Embryonic facial prominence (tissue), 1 donor: ENCODE results near the gene EBF3.

ENCODE experiments used
- DNase-seq: peaks from one replicate; pipeline ENCODE4 v3.0.0-alpha.2; 2016; ENCODE audit errors: extremely low spot score

EBF3 gene

DNA sequence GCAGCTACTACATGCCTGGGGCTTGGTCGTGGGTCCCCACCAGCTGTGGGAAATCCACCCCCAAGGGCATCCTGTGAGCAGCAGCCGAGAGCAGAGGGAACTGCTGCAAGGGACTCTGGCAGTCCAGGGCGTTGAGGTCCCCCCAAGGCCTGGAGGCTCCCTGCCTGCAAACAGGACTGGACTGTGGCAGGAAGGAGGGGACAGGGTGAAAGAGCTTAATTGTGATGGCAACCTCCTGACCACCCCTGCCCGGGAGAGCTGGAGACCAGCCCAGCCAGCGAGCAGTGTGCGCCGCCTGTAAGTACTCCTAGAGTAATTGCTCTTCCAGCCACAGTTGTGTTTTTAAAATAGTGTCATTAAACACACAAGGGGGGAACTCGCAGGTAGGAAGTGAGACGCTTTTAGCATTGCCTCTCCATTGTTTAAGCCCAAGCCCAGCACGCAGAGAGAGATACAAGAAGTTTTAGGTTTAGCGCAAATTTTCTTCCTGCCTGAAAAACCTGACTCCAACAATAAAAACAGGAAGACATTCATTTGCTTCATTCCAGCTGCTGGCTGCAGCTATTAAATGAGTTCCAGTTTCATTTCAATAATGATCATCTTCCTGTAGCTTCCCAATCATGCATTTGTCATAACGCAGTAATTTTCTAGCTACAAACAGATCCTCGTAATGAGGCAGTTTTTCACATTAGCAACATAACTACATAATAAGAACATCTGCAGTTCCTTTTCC is 111.1 kb downstream of the EBF3 start:
- no peak for DNase-seq

DNA sequence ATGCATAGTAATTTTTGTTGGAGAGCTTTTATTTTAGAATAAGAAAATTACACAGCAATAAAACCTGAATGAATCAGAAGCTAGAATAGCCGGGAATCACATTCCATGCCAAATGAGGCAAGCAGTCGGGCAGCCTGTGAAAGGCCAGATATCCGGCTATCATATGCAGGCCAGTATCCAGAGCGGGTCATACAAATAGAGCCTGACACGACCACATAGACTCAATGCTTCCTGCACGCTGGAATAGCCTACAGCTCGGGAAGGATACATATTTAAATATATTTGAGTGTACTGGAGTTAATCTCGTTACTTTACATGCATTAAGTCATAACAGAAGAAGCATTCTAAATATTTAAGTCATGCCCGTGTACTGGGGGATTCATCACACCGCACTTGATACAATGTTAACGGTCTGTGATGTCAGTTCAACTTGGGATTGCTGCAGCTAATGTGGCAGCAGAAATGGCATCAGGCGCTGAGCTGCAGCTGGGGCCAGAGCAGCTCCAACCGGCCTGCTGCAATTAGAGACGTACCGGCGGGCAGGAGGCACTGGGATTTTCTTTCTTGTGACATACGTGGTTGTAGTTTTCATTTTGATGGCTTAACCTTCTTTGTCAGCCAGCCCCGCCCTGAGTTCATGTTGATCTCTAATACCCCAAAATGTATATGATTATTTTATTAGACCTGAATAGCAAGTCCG is 112.0 kb downstream of the EBF3 start:
- no peak for DNase-seq

DNA sequence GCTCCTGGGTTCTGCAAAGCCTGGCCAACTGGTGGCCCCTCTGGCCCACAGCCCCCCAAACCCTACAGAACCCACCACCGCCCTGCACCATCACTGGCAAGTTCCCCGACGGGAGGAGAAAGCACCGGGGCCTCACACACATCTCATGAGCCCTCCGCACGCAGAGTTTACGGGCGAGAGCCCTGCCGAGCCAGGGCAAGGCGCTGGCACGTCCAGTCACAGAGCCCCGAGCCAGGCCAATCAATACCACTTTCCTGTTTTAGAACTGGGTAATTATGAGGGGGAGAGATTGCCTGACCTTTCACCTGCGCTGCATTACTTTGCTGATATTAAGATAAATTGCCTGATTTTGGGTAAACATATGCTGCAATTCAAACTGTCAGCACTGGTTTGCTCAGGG is 113.3 kb downstream of the EBF3 start:
- no peak for DNase-seq

DNA sequence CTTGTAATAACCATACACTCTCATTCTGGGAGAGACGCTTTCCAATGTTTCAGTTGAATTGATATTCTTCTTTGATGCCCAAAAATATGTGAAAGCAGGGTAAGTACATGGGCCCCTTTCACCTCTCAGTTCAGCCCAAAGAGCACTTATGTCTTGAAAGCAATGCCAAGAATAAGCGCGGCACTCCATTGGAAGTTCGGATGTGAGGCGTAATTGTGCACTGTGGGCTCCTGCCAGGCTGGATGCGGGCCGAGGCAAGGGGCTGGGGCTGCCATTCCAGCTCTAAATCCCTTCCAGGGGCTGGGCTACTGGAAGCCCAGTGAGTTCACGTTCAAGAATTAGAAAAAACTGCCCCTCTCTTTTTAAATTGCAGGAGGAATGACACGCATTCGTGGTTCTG is 113.8 kb downstream of the EBF3 start:
- no peak for DNase-seq

DNA sequence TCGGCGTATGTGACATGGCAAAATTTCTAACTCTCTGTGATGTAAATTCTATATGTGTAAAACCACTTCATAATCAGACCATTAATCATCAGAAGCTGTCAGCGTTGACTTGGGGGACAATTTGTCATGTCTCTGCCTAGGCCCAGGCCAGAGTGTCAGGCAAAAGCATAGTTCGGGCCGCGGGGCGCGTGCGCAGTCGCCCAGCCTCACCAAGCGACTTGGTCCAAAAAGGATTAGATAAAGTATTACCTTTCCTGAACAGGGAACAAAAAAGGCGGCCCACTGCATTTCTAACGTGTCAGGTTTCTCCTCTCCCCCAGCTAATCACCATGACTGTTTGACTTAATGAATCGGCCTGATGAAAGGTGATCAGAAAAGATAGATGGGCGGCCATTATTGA is 114.2 kb downstream of the EBF3 start:
- DNase-seq = no peak

DNA sequence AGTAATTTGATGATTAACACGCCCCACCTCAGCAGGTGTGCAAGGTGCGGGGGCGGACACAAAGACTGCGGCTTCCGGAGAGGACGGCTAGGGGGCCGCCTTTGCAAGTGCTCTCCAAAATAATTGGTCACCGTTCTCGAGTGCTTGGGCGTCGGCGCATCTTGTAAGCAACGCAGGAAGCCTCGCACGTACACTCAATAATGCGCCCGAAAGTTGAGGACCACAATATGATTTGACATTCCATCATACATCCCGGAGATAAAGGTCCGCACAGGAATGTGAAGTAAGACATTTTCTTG is 114.7 kb downstream of the EBF3 start:
- no peak for DNase-seq

DNA sequence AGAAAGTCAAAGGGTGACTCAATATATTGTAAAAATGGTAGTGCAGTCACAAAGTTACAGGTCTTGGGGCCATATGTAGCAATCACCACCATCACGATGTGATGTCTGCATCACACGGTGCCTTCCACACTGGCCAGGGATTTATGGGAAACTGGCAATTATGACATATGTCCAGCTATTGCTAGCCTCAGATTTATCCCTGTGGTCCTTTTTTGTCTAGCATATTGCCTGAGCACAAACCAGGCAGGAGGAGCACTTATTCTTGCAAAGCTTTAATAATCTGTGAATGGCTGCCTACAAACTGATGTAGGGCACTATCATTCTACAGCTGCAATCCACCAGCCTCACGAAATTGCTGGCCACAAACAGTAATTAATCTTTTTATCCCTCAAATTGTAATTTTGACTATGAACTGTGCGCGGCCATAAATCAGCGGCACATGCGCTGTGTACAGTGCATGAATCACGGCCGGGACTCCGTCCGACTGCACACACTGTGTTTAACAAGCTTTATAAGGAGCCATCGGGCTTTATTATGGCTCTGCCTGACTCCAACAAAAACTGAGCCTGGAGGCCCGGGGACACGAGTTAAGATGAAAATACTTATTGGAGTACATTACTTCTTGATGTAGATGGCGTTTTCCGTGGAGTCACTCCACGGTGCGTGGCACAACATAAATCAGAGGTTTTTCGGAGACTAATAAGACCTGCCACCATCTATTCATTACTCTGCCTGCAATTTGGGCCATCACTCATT is 115.2 kb downstream of the EBF3 start:
- DNase-seq = no peak

DNA sequence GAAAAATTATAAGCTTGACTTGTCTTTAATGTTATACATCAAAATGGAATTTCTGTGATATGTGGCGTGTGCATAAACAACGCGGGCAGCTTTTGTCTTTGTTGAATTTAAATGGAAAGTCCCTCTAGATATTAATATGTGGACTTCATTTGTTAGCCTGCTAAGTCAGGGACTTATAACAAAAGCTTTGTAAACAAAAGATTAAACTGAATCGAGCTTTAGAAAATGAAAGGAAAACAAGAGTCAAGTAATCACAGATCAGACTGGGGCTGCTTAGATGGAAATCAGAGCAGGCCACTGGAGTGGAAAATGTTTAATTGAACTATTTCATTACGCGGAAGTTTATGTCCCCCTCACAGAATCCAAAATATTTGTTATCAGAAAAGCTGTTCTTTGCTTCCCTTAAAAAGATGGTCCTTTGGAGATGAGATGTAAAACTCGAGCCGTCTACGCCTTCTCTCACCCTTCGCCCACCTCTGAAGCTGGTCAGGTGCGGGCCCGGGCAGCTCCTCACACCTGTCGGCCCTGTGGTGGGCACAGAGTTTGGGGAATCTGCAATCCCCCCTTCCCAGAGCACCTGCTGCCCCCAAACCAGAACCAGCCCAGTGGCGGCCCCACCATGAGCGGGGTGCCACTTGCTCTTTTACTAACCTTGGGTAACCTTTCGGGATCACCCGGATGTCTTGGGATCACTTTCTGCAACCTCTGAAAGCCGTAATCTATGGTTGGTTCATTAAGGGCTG is 116.2 kb downstream of the EBF3 start:
- DNase-seq = no peak

DNA sequence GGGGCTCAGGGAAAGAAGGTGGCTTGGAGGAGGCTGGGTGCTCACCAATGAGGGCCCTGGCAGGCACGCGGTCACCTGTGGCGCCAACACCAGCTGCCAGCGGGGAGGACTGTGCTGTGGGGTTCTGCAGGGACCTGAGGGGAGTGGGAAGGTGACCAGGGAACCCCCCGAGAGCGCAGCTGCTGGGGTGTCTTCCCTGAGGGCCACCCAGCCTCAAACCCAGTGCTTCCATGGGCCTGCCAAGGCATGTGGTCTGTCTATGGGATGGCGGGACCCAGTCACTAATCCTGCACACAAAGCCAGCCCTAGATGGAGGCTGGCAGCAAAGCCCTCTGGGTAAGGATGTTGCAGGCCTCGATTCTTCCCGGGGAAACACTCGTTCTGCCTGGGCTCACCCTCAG is 117.1 kb downstream of the EBF3 start:
- DNase-seq = no peak

DNA sequence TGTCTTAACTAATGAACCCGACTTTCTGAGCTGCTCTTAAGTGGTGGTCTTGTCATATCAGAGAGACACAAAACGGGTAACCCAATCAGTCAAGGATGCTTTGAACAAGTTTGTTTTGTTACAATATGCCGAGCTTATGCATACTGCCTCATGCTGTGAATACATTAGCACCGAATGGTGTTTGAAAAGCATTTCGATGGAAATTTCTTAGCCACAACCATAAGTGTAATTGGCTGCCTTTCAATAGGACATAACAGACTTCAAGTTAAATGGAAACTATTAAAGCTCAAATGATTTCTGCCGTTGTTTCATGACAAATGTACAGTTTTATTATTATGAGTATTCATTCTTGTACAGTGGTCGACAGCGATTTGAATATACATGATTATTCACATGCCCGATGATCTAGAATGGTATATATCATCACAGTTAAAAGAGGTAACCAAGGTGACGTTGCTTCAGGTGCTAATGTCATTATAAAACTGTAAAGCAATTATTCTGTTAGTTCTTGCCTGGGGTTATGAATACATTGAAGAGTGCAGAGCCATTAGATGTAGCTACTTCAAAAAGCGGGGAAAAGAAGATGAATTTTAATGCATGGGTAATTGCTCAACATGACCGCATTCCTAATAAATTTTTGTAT is 118.8 kb downstream of the EBF3 start:
- no peak for DNase-seq

DNA sequence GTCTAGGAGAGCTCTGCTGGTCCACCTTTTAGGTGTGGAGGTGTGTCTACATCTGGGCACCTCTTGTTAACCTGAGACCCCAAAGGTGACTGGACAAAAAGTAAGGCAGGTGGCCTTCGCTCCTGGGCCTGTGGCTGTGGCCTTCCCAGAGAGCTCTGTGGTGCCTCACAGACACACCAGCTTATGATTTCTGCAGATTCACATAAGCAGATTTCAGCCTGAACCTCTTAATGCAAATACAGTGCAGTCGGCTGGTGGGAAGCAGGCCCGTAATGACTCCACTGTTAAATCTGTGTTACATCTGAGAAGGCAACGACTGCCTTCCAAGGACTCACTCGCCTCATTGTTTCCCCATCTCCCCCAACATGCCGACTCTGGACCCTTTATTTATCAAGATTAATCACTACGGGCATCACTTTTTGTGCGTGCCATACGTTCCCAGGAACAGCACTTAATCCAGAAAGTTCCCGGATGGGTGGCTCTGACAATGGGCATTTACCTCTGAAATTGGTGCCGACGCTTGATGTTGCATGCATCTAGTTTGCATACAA is 119.8 kb downstream of the EBF3 start:
- DNase-seq = no peak

DNA sequence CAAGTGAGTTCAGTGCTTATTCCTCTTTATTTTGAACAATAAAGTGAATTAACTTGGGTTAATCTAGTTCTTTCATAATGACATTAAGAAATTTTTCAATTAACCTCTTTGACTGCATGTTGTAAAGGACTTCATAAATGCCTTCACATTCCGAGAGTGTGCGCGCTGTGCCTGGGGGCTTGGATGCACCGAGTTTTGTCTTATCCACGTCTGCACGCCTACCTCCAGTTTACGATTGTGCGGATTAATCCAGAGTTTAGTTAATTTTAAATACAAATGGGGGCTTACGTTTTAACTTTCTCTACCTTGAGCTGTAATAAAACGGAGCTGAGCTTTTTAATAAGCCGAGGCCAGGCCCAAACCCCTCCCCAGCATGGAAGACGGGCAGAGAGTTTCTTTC is 120.4 kb downstream of the EBF3 start:
- no peak for DNase-seq

DNA sequence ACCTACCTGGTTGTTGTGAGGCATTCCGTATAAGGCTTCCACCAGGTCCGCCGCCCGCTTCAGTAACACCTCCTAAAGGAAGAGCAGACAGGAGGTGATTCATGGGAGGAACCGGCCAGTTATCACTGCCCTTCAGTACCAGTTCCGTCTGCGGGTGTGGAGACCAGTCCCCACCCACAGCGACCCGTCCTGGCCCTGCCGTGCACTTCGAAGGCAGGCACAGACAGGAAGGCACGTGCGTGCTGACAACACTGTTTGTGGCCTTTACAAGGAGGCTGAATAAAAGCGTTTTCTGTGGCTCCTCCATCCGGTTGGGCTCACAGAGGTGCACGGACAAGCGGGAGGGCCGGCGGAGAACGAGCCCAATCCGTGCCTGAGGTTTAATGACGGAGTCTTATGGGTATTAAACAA is 120.9 kb downstream of the EBF3 start:
- DNase-seq = no peak

DNA sequence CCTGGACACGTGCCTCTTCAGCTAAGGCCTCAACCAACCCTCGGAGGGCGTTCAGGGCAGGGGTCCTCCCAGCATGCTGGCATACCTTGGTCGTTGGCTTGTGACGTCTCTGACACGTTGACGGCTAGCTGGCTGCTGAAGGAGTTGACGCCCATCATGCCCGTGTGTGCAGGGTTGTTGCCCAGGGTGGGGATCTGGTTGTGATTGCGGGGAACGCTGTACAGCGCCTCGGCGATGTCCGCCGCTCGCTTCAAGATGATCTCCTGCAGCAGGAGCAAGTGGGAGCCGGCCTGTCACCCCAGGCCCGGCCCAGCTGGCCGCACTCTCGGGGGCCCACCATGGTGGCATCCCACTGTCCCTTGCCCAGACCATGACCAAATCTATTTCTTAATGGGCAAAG is 122.0 kb downstream of the EBF3 start:
- DNase-seq = no peak

DNA sequence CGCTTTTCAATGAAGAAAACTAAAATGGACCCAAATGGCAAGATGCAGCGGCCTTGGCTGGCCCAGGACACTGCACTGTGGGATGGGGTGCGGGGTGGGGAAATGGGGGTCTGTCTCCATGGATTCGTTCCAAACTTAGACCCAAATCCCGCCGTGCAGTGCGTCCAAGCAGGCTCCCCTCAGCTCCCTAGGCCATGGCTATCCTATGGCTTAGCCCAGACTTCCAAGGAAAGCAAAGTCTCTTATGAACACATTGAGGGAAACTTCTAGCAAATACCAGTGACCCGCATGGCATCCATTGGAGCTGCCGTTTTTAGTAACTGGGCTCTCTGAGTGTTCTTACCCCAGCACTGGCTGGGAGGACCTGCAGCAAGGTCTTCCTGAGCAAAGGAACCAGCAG is 122.5 kb downstream of the EBF3 start:
- no peak for DNase-seq

DNA sequence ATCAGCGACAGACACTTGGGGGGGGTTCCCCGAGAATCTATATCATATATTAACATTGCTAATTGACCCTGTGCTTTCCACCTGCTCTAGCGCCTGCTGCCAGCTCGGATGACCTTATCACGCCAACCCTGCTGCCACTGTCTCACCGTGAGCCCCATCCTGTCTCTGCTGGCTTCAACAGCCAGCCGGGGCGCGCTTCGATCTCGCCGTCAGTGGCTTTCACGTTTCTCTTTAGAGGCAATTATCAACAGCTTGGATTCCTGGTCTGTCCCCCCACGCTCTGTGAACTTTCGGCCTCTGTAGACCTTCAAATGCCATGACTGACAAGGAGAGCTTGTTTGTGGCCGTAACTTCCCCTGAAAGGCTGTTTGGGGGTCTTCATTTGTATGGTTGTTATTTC is 123.0 kb downstream of the EBF3 start:
- no peak for DNase-seq

DNA sequence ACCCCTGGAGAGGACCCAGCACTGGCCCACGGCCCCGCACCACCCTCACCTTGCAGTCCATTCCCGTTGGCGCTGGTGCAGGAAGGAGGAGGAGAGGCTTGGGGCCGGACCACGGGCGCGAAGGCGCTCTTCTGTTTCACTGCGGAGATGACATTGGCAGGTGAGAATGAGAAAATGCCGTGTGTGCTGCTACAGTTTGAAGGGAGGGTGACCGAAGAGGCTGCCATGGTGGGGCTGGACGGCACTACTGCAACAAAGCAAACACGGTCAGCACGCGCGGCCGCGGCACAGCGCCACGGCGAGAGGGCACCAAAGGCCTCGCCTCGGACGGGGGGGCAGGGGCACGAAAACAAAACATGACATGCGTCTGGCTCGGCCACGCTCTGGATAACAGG is 123.9 kb downstream of the EBF3 start:
- no peak for DNase-seq

DNA sequence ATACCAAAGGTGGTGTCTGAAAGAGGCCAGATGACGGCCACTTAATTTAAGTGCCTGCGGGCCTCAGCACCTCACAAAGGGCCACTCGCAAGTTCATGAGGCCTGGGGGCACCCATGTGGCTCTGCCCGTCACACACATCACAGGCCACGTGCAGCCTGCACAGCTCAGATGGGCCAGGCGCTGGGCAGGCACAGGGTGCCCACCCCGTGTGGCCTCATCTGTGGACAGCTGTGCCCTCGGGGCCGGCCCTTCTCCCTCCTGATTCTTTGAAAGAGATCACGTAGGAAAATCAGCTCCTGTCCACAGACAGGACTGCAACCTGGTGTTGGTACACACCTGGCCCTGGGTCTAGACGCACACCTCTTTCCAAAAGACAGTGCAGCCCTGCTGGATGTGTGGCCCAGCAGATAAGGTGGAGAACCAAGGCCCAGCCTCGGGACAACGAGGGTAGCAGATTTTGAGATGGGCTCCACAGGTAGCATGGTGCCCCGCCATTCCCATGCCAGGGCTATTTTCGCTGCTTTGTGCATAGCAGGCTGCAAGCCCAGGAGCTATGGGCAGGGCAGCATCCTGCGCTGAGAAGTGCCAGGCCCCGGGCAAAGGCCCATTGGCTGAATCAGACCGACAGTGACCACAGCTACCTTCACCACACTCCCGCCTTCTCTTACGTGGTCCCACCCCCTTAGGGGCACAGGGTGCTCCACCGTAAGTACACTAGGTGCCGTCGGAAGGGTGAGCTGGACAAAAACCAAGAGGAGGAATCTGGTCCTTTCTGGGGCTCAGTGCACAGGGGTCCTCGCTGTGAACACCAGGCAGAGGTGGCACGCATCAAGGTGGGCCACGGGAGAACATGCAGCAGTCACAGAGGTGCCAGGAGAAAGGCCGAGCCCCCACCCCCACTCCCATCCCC is 124.5 kb downstream of the EBF3 start:
- no peak for DNase-seq

DNA sequence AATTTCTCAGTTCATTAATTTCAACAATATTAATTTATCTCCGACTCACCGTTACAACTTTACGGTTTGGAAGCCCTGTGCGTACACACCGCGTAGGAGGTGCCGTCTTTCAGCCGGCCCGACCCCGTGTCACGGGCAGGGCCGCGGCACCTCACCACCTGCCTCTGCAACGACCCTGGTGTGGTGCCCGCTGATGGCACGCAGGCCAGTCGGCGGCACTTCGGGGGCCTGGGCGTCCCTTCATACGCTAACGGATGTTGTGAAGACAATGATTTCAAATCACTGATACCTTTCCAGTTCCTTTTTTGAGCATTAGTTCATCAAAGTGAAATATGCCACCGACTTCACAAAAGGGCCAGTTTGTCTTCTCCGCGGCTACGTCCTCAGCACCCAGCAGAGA is 125.3 kb downstream of the EBF3 start:
- DNase-seq = no peak

DNA sequence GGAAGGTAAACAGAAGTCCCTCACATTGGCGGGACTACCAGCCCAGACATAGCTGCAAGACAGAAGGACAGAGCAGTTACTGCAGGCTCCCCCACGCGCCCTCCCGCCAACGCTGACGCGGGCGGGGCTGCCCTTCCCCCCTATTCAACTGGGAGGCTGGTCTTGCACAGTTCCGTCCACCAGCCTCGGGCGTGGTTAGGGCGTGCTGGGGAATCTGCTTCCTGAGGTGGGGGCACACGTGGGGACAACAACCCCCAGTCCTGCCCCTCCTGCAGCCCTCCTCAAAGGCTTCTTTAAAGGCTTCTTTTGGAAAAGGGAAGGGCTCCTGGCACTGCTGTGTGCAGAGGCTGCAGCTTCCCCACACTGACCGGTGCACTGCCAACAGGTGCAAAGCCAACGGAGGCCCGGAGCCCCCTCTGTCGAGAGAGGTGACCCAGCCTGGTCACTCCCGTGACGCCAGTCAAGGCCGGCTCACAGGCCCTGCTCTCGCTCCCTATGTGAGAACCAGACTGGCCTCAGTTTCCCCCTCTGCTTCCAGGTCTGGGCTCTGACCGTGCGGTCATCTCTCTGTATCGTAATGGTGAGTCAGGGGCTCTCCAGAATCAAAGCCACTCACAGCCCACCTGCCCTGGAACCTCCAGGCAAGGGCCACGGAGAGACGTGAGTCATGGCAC is 126.0 kb downstream of the EBF3 start:
- DNase-seq = no peak
